Lower leg skin (tissue), 3 donors: ENCODE measurements around the gene RPL7L1.
"Not testable (repeated sequence)": the region's sequence is repeated elsewhere in the genome, so short reads cannot be mapped to it uniquely, and the experiment has no call there.

Experiments
- CTCF ChIP-seq, 3 donors: fragments of 450-650 bp; IDR thresholded peaks; one replicate each; pipeline ENCODE4 v1.5.1; 2016; ENCODE audit warnings: antibody characterized with exemption in 3 of 3, mild to moderate bottlenecking in 3 of 3, moderate library complexity in 2 of 3
- POLR2A ChIP-seq, 2 donors: fragments of 450-650 bp; IDR thresholded peaks; one replicate each; pipeline ENCODE4 v1.6.1; 2016 to 2017; ENCODE audit warnings: antibody characterized with exemption in 2 of 2, mild to moderate bottlenecking in 1 of 2, moderate library complexity in 1 of 2

- TF ChIP-seq POLR2A, CTCF (IDR thresholded peaks at IDR 0.05): not testable (repeated sequence)
Observed at GRCh38 chr6:42894041-42894828, 14.8 kb downstream of the RPL7L1 start.
